ENCODE measurements around the gene MEPE. TPM values are rescaled to one million over a fixed set of nuclear protein-coding genes. Genes with fewer than 3 reads are reported as not detected.
A peak's percentile ranks its signal among the peaks of the same experiment; 100 is the strongest.

MEPE gene, protein sequence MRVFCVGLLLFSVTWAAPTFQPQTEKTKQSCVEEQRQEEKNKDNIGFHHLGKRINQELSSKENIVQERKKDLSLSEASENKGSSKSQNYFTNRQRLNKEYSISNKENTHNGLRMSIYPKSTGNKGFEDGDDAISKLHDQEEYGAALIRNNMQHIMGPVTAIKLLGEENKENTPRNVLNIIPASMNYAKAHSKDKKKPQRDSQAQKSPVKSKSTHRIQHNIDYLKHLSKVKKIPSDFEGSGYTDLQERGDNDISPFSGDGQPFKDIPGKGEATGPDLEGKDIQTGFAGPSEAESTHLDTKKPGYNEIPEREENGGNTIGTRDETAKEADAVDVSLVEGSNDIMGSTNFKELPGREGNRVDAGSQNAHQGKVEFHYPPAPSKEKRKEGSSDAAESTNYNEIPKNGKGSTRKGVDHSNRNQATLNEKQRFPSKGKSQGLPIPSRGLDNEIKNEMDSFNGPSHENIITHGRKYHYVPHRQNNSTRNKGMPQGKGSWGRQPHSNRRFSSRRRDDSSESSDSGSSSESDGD
- total RNA-seq (2014; rRNA removed; shearing (Covaris generic)), result not detected in 2 replicates
- not detected in 2 replicates for polyA plus RNA-seq (2015; cell fraction: cytosol; rRNA removed)
- polyA plus RNA-seq (2015; cell fraction: nucleus; rRNA removed), result not detected in 2 replicates

- no peak for DNase-seq (ENCODE audit: low read depth)
Measured at GRCh38 chr4:87832669-87833068, at the start of gene MEPE. Gene MEPE, plus strand, starts transcription at chr4:87832969. Its CDS starts 1,746 bp downstream, at chr4:87834715.

DNA sequence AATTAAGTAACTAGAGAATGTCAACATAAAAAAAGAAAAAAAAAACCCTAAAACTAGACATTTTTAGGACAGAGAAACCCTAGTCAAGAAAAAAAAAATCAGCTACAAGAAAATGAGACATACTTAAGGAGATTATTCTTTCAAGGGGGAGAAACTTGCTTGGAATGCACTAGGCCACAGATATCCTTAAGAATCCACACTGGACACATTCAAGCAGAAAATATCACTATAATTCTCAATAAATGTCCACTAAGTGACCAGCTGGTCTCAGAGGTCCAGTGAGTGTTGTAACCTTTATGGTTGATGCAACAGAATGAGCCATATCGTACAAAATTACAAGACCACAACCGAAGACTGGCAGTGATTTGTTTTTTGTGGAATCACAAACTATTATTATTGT is 49.0 kb upstream of the MEPE start:
- no peak for DNase-seq (ENCODE audit: low read depth)

- no peak for DNase-seq (ENCODE audit: low read depth)
Measured at GRCh38 chr4:87785731-87786509, 46.8 kb upstream of the MEPE start.

DNA sequence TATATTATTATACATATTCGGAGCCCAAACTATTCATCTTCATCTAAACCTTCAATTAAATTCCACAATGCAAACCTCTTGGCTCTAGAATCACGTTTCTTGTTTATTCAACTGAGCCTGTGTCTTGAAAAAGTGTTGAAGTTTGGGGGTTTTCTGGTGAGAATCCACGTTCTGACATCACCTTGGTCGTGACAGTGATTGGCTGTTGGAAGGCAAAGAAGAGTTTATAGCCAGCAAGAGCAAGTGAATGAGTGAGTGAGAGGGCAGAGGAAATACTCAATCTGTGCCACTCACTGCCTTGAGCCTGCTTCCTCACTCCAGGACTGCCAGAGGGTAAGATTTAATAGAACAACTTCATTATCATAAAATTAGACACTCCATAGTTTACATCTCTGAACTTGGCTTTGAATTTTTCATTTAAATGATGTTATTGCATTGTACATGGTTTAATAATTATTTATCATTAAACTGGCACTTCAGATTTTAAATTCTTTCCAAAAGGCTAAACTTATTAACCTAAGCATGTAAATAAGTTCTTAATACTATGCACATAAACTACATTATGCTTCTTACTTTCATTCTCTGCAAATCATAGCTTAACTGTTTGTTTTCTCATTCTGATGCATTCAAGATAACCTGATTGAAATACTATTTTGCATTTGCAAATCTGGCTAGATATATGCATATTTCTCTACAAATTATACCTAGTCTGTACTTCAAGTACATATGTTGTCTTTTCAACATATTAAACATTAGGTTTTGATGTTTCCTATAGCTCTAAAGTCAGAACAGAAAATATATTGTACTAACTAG is 33.3 kb upstream of the MEPE start, which contains the start of gene IBSP:
IBSP (plus strand) TSS at position 254 of the 813 bp plus-strand sequence. CDS start 2,808 bp downstream, outside the sequence.
- DNase-seq (ENCODE audit: low read depth), result no peak

DNA sequence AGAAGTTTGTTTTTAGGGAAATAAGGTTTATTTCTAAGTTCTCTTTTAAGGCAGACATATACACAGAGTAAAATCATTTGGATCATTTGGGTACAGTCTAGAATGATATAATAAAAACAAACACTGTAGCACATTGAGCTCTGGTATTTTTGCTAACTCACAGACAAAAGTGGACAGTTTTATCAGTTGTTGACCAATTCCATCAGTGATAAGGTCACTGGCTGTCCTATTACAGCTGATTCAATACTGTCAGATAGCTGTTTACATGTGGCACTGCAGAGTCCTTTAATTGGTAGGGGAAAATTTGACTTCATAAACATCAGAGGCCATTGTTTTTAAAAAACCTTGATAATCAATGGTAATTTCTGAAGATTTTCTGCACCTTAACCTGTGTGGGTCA is 29.9 kb upstream of the MEPE start:
- DNase-seq (ENCODE audit: low read depth), result no peak

- no peak for DNase-seq (ENCODE audit: low read depth)
Measured at GRCh38 chr4:87803421-87803820, 29.3 kb upstream of the MEPE start.

DNA sequence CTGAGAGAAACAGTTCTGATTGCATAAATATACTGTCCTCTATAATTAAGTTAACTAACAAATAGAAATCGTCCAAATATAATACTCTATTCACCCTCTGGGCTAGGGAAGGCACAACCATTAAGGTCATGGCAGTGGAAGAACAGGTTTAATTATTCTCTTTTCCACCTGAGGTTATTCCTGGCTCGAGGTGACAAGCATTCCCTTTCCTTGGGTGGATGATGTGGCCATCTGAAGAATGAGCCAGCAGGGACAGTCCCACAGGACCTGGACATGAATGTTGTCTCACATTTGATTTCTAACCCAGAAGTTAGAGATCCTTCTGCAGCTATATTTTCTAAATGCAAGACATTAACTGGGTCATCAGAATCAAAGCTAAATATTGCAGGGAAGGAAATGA is 27.9 kb upstream of the MEPE start:
- no peak for DNase-seq (ENCODE audit: low read depth)

- peak; percentile 51 for DNase-seq (ENCODE audit: low read depth)
Measured at GRCh38 chr4:87805971-87806370, 26.8 kb upstream of the MEPE start.

GRCh38 chr4:87806520-87806919 is 26.2 kb upstream of the MEPE start:
- DNase-seq (ENCODE audit: low read depth), result peak; percentile 31

DNA sequence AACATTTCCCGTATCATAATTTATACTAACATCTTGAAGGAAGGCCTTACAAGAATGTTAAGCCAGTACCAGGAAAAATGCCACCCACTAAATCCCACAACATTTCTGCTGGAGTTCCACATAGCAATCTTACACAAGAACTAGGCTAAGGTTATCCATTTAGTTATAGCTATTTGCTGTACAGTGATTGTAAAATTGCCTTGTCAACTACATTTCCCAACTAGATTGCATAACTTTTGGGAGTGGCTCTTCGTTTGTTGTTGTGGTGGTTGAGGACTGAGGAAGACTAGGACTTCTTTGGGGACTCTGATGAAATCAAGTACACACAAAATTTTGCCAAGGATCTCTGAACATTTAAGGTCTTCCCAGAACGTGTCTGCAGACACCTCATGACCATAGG is 25.4 kb upstream of the MEPE start:
- no peak for DNase-seq (ENCODE audit: low read depth)

GRCh38 chr4:87811977-87812376 is 20.8 kb upstream of the MEPE start:
- no peak for DNase-seq (ENCODE audit: low read depth)

DNA sequence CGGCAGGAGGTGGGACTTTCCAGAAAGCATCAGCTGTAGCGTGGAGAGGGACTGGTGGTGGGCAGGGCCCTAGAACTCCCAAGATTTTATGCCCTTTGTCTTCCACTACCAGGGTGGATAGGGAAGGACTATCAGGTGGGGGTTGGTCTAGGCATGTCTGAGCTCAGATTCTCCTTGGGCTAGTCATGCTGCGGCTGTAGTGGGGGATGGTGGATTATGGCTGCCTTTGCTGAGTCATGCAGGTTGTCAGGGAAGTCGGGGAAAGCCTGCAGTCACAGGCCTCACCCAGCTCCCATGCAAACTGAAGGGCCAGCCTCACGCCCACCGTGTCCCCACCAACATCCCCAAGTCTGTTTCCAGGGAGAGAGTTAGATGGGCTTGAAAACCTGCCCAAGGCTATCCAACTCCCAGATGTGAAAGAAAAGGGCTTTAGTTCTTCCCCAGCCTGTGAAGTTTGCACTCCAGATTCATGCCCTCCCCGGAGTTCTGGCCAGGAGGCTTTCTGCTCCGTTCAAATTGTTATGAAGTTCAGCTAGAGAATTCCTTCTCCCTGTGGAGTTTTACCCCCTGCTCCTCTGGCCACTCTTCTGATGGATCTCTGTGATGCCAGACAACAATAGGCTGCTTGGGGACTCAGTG is 13.4 kb upstream of the MEPE start:
- DNase-seq (ENCODE audit: low read depth), result peak; percentile 92

DNA sequence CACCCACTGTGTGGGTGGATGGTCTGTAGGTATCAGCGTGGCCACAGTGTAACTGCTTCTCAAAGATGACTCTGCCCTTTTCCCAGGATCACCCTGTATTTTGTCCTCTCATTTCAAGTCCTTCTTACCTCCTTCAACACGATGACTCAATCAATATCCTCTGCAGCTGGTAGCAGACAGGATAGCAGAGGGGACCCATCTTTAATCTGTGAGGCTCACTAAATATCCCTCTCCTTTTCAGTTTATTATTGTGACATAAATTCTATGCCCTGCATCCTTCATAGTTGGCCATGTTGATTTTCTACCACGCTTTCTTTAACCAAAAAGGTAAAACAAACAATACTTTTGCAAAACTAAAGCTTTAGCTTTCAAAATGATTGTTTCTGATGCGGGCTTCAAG is 9.6 kb upstream of the MEPE start:
- DNase-seq (ENCODE audit: low read depth), result no peak

- DNase-seq (ENCODE audit: low read depth), result no peak
Measured at GRCh38 chr4:87823724-87824123, 9.0 kb upstream of the MEPE start.

- no peak for DNase-seq (ENCODE audit: low read depth)
Measured at GRCh38 chr4:87824352-87824751, 8.4 kb upstream of the MEPE start.

DNA sequence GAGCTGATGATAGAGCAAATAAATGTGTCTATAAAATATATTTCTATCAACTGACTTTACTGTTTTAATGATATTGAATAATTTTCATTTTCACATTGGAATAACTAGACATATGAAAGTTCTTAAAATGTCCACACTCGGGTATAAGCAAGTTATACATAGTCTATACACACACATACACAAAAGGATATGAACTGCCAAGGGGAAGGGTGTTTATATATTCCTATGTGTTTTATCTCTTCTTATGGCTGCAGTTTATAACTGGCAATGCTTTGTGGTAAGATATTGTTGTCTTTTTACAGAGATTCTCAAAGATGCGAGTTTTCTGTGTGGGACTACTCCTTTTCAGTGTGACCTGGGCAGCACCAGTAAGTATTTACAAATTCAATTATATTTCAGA is 1.6 kb downstream of the MEPE start:
- DNase-seq (ENCODE audit: low read depth), result no peak

DNA sequence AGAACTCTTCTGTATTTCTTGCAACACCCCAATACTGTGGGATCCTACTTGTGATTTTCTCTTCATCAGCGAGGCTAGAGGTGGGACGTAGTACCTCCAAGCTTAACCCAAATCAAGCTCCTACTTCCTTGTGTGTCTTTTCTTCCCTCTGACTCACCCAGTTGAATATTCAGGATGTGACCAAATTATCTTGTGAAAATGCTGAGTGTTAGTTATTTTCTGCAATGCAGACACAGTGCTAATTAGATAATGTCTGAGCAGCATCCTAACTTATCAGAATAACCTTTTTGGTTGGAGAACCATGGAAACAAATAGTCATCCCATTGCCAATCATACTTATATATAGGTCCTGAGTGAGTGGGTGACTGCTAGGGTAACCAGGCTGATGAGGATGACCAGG is 2.4 kb downstream of the MEPE start:
- no peak for DNase-seq (ENCODE audit: low read depth)

- no peak for DNase-seq (ENCODE audit: low read depth)
Measured at GRCh38 chr4:87835743-87836142, 3.0 kb downstream of the MEPE start.

DNA sequence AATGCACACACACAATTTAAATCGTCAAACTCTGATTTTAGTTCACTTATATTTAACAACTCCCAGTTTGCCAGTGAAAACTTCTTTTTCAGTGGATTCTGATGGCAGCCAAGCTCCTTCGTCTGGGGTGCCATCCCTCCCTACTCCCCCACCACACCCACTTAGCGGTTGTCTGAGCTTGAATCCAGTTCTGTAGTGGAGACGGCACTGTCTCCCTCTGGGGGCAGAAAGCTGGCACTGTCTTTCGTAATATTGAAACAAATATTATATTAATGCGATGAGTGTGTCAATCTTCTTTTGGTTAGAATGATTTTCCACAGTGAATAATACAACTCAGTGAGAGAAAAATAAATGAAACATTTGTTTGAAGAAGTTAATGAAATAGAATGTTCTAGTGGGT is 5.4 kb downstream of the MEPE start:
- DNase-seq (ENCODE audit: low read depth), result no peak

- DNase-seq (ENCODE audit: low read depth), result peak; percentile 46
Measured at GRCh38 chr4:87838890-87839591, 6.3 kb downstream of the MEPE start.

Data from HT1080 (cell line).